HG02571 (cell line): ENCODE results near the gene PRAMEF18.
"Not testable (repeated sequence)": the region's sequence is repeated elsewhere in the genome, so short reads cannot be mapped to it uniquely, and the experiment has no call there.

Experiments
- ATAC-seq: cut with Tn5 transposase; IDR thresholded peaks from one replicate; pipeline ENCODE4 v1.9.1; 2021; ENCODE audit warnings: mild to moderate bottlenecking, moderate library complexity; ENCODE audit not compliant: unreplicated experiment

PRAMEF18 gene

DNA sequence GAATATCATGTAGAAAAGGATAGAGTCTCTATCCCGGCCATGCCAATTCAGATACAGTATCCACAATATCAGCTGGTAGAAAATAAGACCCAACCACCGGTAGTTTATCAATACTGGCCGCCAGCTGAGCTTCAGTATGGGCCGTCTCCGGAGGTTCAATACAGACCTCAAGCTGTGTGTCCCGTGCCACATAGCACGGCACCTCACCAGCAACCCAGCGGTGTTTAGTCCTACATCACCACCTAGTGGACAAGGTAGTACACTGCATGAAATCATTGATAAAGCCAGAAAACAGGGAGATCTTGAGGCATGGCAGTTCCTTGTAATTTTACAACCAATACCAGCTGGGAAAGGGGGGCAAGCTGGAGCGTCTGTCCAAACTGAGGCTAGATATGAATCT is 17.2 kb downstream of the PRAMEF18 start:
- not testable (repeated sequence) for ATAC-seq

DNA sequence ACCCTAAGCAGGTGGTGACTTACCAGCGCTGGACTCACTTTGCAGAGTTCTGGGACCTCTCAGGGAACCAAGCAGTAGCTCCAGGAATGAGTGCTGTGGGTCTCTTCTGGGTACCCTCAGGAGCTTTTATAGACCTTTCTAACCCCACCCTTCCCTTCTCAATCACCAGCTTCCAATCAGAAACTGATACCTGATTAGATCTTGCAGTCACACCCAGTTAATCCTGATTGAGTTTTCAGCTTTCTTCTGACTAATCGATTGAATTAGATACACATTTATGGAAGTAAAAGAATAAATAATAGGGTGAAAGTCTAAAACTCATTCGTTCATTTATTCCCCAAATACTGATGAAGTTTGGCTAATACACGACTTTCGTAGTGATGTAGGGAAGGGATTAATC is 24.6 kb downstream of the PRAMEF18 start, which contains the start of gene PRAMEF13:
Gene PRAMEF13, minus strand, starts transcription at position 101 of the 400 bp plus-strand sequence. CDS start 1,820 bp downstream, outside the sequence.
- ATAC-seq: not testable (repeated sequence)
